Forelimb muscle (tissue), 1 donor: Measurements from ENCODE around the gene FCN1. TPM values are rescaled to one million over a fixed set of nuclear protein-coding genes. Genes with fewer than 3 reads are reported as not detected.

ENCODE experiments used
- DNase-seq: peaks from one replicate; pipeline ENCODE4 v3.0.0-alpha.2; 2013; ENCODE audit warnings: low read depth
- polyA plus RNA-seq: library from polyadenylated mRNA; unstranded; fragments of 120-200 nt; gene quantifications from one replicate; pipeline ENCODE4 v1.2.1, GENCODE V29; 2013; ENCODE audit not compliant: insufficient read length

The FCN1 gene
- polyA plus RNA-seq, 1 donor, result 3.1 TPM

- no peak for DNase-seq
Measured at GRCh38 chr9:134891713-134892112, 26.0 kb downstream of the FCN1 start.

- DNase-seq, result no peak
Measured at GRCh38 chr9:134891053-134891452, 26.7 kb downstream of the FCN1 start.

- DNase-seq, result no peak
Measured at GRCh38 chr9:134890155-134890495, 27.6 kb downstream of the FCN1 start.

- no peak for DNase-seq
Measured at GRCh38 chr9:134889386-134890154, 28.1 kb downstream of the FCN1 start.

- no peak for DNase-seq
Measured at GRCh38 chr9:134888603-134889190, 29.0 kb downstream of the FCN1 start.

GRCh38 chr9:134887686-134888602 is 29.8 kb downstream of the FCN1 start:
- no peak for DNase-seq

GRCh38 chr9:134887219-134887618 is 30.5 kb downstream of the FCN1 start:
- no peak for DNase-seq

GRCh38 chr9:134886413-134886913 is 31.2 kb downstream of the FCN1 start:
- DNase-seq, result no peak

- no peak for DNase-seq
Measured at GRCh38 chr9:134885679-134886412, 31.9 kb downstream of the FCN1 start.

GRCh38 chr9:134885001-134885678 is 32.6 kb downstream of the FCN1 start:
- DNase-seq, result no peak

GRCh38 chr9:134884492-134884891 is 33.2 kb downstream of the FCN1 start:
- no peak for DNase-seq

GRCh38 chr9:134883040-134883782 is 34.5 kb downstream of the FCN1 start:
- DNase-seq, result no peak

- DNase-seq, result no peak
Measured at GRCh38 chr9:134882204-134882785, 35.4 kb downstream of the FCN1 start.

- DNase-seq, result no peak
Measured at GRCh38 chr9:134881313-134881670, 36.4 kb downstream of the FCN1 start.

- DNase-seq, result no peak
Measured at GRCh38 chr9:134880484-134881312, 37.0 kb downstream of the FCN1 start, which contains the start of gene FCN2. TSS of gene FCN2 (plus strand) at chr9:134880810. CDS start at chr9:134880822, 12 bp downstream.

GRCh38 chr9:134879664-134880483 is 37.8 kb downstream of the FCN1 start:
- DNase-seq, result no peak

- DNase-seq, result no peak
Measured at GRCh38 chr9:134877541-134877940, 40.2 kb downstream of the FCN1 start.

GRCh38 chr9:134875371-134875770 is 42.3 kb downstream of the FCN1 start:
- no peak for DNase-seq
